H9 (cell line): Measurements from ENCODE around the gene JARID2. TPM values are rescaled to one million over a fixed set of nuclear protein-coding genes. Genes with fewer than 3 reads are reported as not detected.

Experiments used
- DNase-seq: peaks from one replicate; pipeline ENCODE4 v3.0.0-alpha.2; 2017
- H2AFZ ChIP-seq: one replicate; pipeline ENCODE4 v1.6.1; 2013; ENCODE audit warnings: mild to moderate bottlenecking, low read length, control low read depth, moderate library complexity
- H2AK5ac ChIP-seq: 2 replicates; pipeline ENCODE4 v1.6.1; 2013; ENCODE audit warnings: low read length, control low read depth, mixed read lengths; ENCODE audit not compliant: insufficient read length
- H2BK120ac ChIP-seq: one replicate; pipeline ENCODE4 v1.6.1; 2013; ENCODE audit warnings: low read depth, mild to moderate bottlenecking, low read length, control low read depth, inconsistent platforms; ENCODE audit not compliant: poor library complexity, severe bottlenecking
- H2BK12ac ChIP-seq: 2 replicates; pipeline ENCODE4 v1.6.1; 2013; ENCODE audit warnings: low read length, control low read depth, mixed read lengths, low read depth; ENCODE audit not compliant: insufficient read length
- H2BK15ac ChIP-seq: 2 replicates; pipeline ENCODE4 v1.6.1; 2013; ENCODE audit warnings: low read depth, low read length, control low read depth
- H2BK20ac ChIP-seq: one replicate; pipeline ENCODE4 v1.6.1; 2013; ENCODE audit warnings: low read depth, mild to moderate bottlenecking, low read length, control low read depth, inconsistent platforms; ENCODE audit not compliant: poor library complexity, severe bottlenecking
- H2BK5ac ChIP-seq: 2 replicates; pipeline ENCODE4 v1.6.1; 2013; ENCODE audit warnings: low read length, control low read depth, mixed read lengths; ENCODE audit not compliant: insufficient read length
- H3K14ac ChIP-seq: 2 replicates; pipeline ENCODE4 v1.6.1; 2013; ENCODE audit warnings: low read length, control low read depth; ENCODE audit not compliant: insufficient read depth
- H3K18ac ChIP-seq: 2 replicates; pipeline ENCODE4 v1.6.1; 2013; ENCODE audit warnings: low read depth, mild to moderate bottlenecking, mixed read lengths, low read length, control low read depth; ENCODE audit not compliant: insufficient read length
- H3K23ac ChIP-seq: 2 replicates; pipeline ENCODE4 v1.6.1; 2013; ENCODE audit warnings: low read length, control low read depth, mixed read lengths, low read depth; ENCODE audit not compliant: insufficient read length
- H3K23me2 ChIP-seq: 2 replicates; pipeline ENCODE4 v1.6.1; 2013; ENCODE audit warnings: low read depth, mild to moderate bottlenecking, mixed read lengths, low read length, control low read depth; ENCODE audit not compliant: insufficient read length, poor library complexity, severe bottlenecking
- H3K27ac ChIP-seq: 2 replicates; pipeline ENCODE4 v1.5.1; 2013; ENCODE audit warnings: low read length, control low read depth, mixed read lengths, low read depth; ENCODE audit not compliant: insufficient read length
- H3K27me3 ChIP-seq: 2 replicates; pipeline ENCODE4 v1.6.1; 2013; ENCODE audit warnings: low read length, control low read depth, inconsistent platforms; ENCODE audit not compliant: insufficient read depth
- H3K4ac ChIP-seq: 2 replicates; pipeline ENCODE4 v1.6.1; 2013; ENCODE audit warnings: low read depth, mild to moderate bottlenecking, control low read depth, inconsistent platforms, low read length, moderate library complexity
- H3K4me1 ChIP-seq: 2 replicates; pipeline ENCODE4 v1.6.1; 2013; ENCODE audit warnings: low read length, control low read depth, inconsistent platforms; ENCODE audit not compliant: insufficient read depth
- H3K4me2 ChIP-seq: 2 replicates; pipeline ENCODE4 v1.6.1; 2013; ENCODE audit warnings: low read length, control low read depth, mixed read lengths; ENCODE audit not compliant: insufficient read length, insufficient read depth
- H3K56ac ChIP-seq: 2 replicates; pipeline ENCODE4 v1.6.1; 2013; ENCODE audit warnings: low read depth, mild to moderate bottlenecking, mixed read lengths, low read length, control low read depth; ENCODE audit not compliant: insufficient read length
- H3K79me1 ChIP-seq: 2 replicates; pipeline ENCODE4 v1.6.1; 2013; ENCODE audit warnings: low read depth, mild to moderate bottlenecking, moderate library complexity, low read length, control low read depth, inconsistent platforms; ENCODE audit not compliant: insufficient read depth, poor library complexity, severe bottlenecking
- H3K79me2 ChIP-seq: 2 replicates; pipeline ENCODE4 v1.6.1; 2013; ENCODE audit warnings: low read length, control low read depth, inconsistent platforms; ENCODE audit not compliant: insufficient read depth
- H3K9ac ChIP-seq: 2 replicates; pipeline ENCODE4 v1.6.1; 2013; ENCODE audit warnings: low read length, control low read depth, mixed read lengths; ENCODE audit not compliant: insufficient read length; ENCODE audit errors: extremely low read depth
- H3K9me3 ChIP-seq: one replicate; pipeline ENCODE4 v1.6.1; 2013; ENCODE audit warnings: low read depth, low read length, inconsistent platforms; ENCODE audit not compliant: control insufficient read depth
- H3T11ph ChIP-seq: one replicate; pipeline ENCODE4 v1.6.1; 2013; ENCODE audit warnings: mild to moderate bottlenecking, low read length, control low read depth, inconsistent platforms
- H4K20me1 ChIP-seq: one replicate; pipeline ENCODE4 v1.6.1; 2013; ENCODE audit not compliant: control insufficient read depth, insufficient read length, insufficient read depth
- H4K5ac ChIP-seq: 2 replicates; pipeline ENCODE4 v1.6.1; 2013; ENCODE audit warnings: low read depth, mild to moderate bottlenecking, mixed read lengths, low read length, control low read depth; ENCODE audit not compliant: insufficient read length
- H4K8ac ChIP-seq: replicated peaks from 2 replicates; pipeline ENCODE4 v1.6.1; 2013; ENCODE audit warnings: low read length, control low read depth, mixed read lengths, low read depth; ENCODE audit not compliant: insufficient read length
- H4K91ac ChIP-seq: 2 replicates; pipeline ENCODE4 v1.6.1; 2013; ENCODE audit warnings: low read depth, mild to moderate bottlenecking, moderate library complexity, mixed read lengths, low read length, control low read depth; ENCODE audit not compliant: insufficient read length
- H3K27ac Mint-ChIP-seq, 3 experiments: 2 replicates in 2 of 3; 3 replicates in 1 of 3; pipeline ENCODE4 v1.8.0; 2020 to 2021; ENCODE audit warnings: mixed read lengths in 3 of 3, mild to moderate bottlenecking in 1 of 3, moderate library complexity in 1 of 3
- H3K27me3 Mint-ChIP-seq: 2 replicates; pipeline ENCODE4 v1.8.0; 2021; ENCODE audit warnings: low read depth, mild to moderate bottlenecking, moderate library complexity, mixed read lengths
- H3K36me3 Mint-ChIP-seq, 3 experiments: 2 replicates in 2 of 3; 3 replicates in 1 of 3; pipeline ENCODE4 v1.8.0; 2020 to 2021; ENCODE audit warnings: low read depth in 3 of 3, mixed read lengths in 3 of 3; ENCODE audit not compliant: insufficient read depth in 1 of 3
- H3K4me1 Mint-ChIP-seq, 2 experiments: 2 replicates each; pipeline ENCODE4 v1.8.0; 2020; ENCODE audit warnings: mixed read lengths in 2 of 2
- H3K4me3 Mint-ChIP-seq, 2 experiments: 2 replicates in 1 of 2; 3 replicates in 1 of 2; pipeline ENCODE4 v1.8.0; 2020 to 2021; ENCODE audit warnings: mild to moderate bottlenecking in 2 of 2, mixed read lengths in 2 of 2, moderate library complexity in 1 of 2
- H3K9me3 Mint-ChIP-seq, 2 experiments: 2 replicates in 1 of 2; 3 replicates in 1 of 2; pipeline ENCODE4 v1.8.0; 2020; ENCODE audit warnings: mild to moderate bottlenecking in 2 of 2, mixed read lengths in 2 of 2, moderate library complexity in 1 of 2
- WGBS: extraction: QIAGEN DNeasy Blood & Tissue Kit; methylation state at CpG from one replicate; pipeline ENCODE4 v1.1.7; 2013; ENCODE audit warnings: missing lambda C conversion rate, low lambda C conversion rate, mixed read lengths; ENCODE audit not compliant: insufficient read length; ENCODE audit errors: extremely low coverage; 5-methylcytosine and 5-hydroxymethylcytosine counted together
- total RNA-seq: library from RNA; stranded (reverse); gene quantifications from 2 replicates; pipeline ENCODE4 v1.2.1, GENCODE V29; 2021
- TF ChIP-seq, protein P1 (sequence below): fragments of 200-600 bp; sonication (generic); conservative IDR thresholded peaks from 3 replicates; pipeline ENCODE4 v1.8.0; 2021; ENCODE audit warnings: antibody characterized with exemption, mild to moderate bottlenecking

JARID2 gene
- total RNA-seq, 1 experiment from 2014 or later, result 174 TPM

GRCh38 chr6:15522856-15523529 lies 277.1 kb downstream of the JARID2 start:
- Mint-ChIP-seq H3K4me1 (peaks cover 0 to 17% of the 10 kb centered on the region in 2 experiments; a peak in 2 of 4 replicates), H3K27ac (peak overlapping the region in 1 of 3 experiments; percentile 46; a peak in 2 of 7 replicates), H3K4me3 (no peak overlapping the region), H3K9me3 (peaks cover 14 to 43% of the 10 kb centered on the region in 2 experiments), H3K27me3 (peaks cover 15% of the 10 kb centered on the region), H3K36me3 (peaks cover 76 to 98% (median 91%) of the 10 kb centered on the region in 3 experiments)
- H3K14ac ChIP-seq, result no peak overlapping the region
- H2AK5ac ChIP-seq, result no peak overlapping the region
- H3K4ac ChIP-seq, result no peak overlapping the region
- no peak overlapping the region for H2BK5ac ChIP-seq
- H3K18ac ChIP-seq, result no peak overlapping the region
- H2AFZ ChIP-seq, result no peak overlapping the region
- H2BK20ac ChIP-seq, result no peak overlapping the region
- peak; percentile 47 for DNase-seq
- H3K27me3 ChIP-seq, result no peaks in the 10 kb centered on the region
- WGBS, result no CpG with 5 or more reads among the region's 16 CpGs
- no peak overlapping the region for H3K23ac ChIP-seq
- no peak overlapping the region for H3K56ac ChIP-seq
- no peaks in the 10 kb centered on the region for H3K4me1 ChIP-seq
- H3K23me2 ChIP-seq, result no peaks in the 10 kb centered on the region
- H3K4me2 ChIP-seq, result no peak overlapping the region
- H2BK120ac ChIP-seq, result no peak overlapping the region
- TF ChIP-seq, protein P1, sequence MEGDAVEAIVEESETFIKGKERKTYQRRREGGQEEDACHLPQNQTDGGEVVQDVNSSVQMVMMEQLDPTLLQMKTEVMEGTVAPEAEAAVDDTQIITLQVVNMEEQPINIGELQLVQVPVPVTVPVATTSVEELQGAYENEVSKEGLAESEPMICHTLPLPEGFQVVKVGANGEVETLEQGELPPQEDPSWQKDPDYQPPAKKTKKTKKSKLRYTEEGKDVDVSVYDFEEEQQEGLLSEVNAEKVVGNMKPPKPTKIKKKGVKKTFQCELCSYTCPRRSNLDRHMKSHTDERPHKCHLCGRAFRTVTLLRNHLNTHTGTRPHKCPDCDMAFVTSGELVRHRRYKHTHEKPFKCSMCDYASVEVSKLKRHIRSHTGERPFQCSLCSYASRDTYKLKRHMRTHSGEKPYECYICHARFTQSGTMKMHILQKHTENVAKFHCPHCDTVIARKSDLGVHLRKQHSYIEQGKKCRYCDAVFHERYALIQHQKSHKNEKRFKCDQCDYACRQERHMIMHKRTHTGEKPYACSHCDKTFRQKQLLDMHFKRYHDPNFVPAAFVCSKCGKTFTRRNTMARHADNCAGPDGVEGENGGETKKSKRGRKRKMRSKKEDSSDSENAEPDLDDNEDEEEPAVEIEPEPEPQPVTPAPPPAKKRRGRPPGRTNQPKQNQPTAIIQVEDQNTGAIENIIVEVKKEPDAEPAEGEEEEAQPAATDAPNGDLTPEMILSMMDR, result no peak
- H3K9ac ChIP-seq, result no peak overlapping the region
- no peaks in the 10 kb centered on the region for H3K79me2 ChIP-seq
- no peak overlapping the region for H3K27ac ChIP-seq
- no peak overlapping the region for H4K91ac ChIP-seq
- no peaks in the 10 kb centered on the region for H3K79me1 ChIP-seq
- no peak overlapping the region for H4K5ac ChIP-seq
- H4K20me1 ChIP-seq, result peaks cover under 1% of the 10 kb centered on the region
- H3T11ph ChIP-seq, result no peak overlapping the region
- no peak overlapping the region for H2BK12ac ChIP-seq
- H3K9me3 ChIP-seq, result peaks cover 11% of the 10 kb centered on the region
- H2BK15ac ChIP-seq, result 0 out of 2 replicates have a peak overlapping the region, but pooled peaks have one; percentile 44
- no peak overlapping the region for H4K8ac ChIP-seq
